ENCODE measurements around the gene TMEM114.

Gene TMEM114

DNA sequence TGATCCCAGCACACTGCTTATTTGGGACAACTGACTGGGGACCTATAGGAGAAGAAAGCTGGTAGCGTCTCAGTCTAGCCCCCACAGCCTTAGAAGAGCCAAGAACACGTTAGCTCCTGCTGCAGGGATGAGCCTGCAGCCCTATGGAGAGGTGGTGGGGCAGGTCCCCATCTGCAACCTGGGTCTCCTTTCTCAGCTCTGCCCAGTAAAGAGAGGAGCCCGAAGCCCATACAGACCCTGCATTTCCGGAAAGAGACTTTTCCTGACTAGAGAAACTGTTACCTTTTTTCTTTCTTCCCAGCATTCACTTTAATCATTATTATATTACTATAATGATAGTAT lies 32.0 kb upstream of the TMEM114 start:
- no peak for DNase-seq (ENCODE audit: low read depth)
- H3K4me3 ChIP-seq (ENCODE audit: low read length) = peak overlapping the region; percentile 100
- TF ChIP-seq, protein P1, sequence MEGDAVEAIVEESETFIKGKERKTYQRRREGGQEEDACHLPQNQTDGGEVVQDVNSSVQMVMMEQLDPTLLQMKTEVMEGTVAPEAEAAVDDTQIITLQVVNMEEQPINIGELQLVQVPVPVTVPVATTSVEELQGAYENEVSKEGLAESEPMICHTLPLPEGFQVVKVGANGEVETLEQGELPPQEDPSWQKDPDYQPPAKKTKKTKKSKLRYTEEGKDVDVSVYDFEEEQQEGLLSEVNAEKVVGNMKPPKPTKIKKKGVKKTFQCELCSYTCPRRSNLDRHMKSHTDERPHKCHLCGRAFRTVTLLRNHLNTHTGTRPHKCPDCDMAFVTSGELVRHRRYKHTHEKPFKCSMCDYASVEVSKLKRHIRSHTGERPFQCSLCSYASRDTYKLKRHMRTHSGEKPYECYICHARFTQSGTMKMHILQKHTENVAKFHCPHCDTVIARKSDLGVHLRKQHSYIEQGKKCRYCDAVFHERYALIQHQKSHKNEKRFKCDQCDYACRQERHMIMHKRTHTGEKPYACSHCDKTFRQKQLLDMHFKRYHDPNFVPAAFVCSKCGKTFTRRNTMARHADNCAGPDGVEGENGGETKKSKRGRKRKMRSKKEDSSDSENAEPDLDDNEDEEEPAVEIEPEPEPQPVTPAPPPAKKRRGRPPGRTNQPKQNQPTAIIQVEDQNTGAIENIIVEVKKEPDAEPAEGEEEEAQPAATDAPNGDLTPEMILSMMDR (conservative IDR thresholded peaks at IDR 0.05; ENCODE audit: low read depth, low read length) = no peak

DNA sequence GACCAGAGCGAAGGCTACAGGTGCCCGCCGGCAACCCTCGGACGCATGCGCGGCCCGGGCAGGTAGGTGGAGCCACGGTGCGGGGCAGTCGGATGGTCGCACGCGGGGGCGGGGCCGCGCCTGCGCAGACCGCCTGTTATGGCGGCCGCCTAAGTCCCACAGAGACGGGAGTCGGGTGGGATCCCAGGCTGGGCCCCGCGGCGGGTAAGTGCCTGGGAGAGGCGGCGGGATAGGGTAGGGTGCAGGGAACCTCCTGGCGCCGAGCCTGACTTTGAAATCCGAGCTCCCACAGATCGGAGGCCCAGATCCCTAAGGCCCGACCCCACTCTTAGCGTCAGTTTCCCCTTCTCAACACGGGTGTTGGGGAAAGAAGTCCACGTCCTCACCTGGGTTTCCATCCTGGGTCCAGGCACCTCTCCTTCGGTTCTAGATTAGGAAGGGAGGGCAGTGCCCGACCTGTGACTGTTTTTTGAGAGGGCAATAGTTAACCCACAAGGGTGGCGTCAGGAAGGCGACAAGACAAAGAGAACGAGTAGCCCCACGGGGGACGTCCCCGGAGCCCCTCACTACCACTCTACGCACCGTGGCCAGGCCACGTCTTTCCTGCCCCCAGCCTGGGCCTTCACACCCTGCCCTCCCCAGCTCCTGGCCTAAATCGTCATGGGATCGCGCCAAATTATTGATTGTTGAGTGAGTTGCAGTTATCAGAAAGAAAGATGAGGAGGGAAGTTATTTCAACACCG lies 31.4 kb upstream of the TMEM114 start, which contains the start of gene METTL22:
Gene METTL22, plus strand, starts transcription at position 127 of the 743 bp plus-strand sequence. CDS start 3,968 bp downstream, outside the sequence.
- peak within 1 kb of the TSS; percentile 100 for H3K4me3 ChIP-seq (ENCODE audit: low read length)
- TF ChIP-seq, protein P1 (conservative IDR thresholded peaks at IDR 0.05; ENCODE audit: low read depth, low read length) = no peak
- DNase-seq (ENCODE audit: low read depth) = peak; percentile 27

DNA sequence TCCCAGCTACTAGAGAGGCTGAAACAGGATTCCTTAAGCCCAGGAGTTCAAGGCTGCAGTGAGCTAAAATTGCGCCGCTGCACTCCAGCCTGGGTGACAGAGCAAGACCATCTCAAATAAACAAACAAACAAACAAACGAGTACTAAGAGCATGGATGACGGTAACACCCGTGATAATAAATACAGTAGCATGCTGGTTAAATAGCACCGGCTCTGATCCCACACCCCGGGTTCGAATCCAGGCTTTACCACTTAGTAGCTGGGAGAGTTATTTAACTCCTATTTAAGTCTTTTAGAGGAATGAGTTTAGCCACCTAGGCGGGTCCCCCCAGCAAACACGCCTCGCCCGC lies 30.9 kb upstream of the TMEM114 start:
- H3K4me3 ChIP-seq (ENCODE audit: low read length) = peak overlapping the region; percentile 100
- DNase-seq (ENCODE audit: low read depth) = no peak
- TF ChIP-seq, protein P1 (conservative IDR thresholded peaks at IDR 0.05; ENCODE audit: low read depth, low read length) = no peak

- TF ChIP-seq, protein P1 (conservative IDR thresholded peaks at IDR 0.05; ENCODE audit: low read depth, low read length) = no peak
- DNase-seq (ENCODE audit: low read depth) = no peak
- no peak overlapping the region for H3K4me3 ChIP-seq (ENCODE audit: low read length)
Measured at GRCh38 chr16:8620535-8620934, 30.2 kb upstream of the TMEM114 start.

DNA sequence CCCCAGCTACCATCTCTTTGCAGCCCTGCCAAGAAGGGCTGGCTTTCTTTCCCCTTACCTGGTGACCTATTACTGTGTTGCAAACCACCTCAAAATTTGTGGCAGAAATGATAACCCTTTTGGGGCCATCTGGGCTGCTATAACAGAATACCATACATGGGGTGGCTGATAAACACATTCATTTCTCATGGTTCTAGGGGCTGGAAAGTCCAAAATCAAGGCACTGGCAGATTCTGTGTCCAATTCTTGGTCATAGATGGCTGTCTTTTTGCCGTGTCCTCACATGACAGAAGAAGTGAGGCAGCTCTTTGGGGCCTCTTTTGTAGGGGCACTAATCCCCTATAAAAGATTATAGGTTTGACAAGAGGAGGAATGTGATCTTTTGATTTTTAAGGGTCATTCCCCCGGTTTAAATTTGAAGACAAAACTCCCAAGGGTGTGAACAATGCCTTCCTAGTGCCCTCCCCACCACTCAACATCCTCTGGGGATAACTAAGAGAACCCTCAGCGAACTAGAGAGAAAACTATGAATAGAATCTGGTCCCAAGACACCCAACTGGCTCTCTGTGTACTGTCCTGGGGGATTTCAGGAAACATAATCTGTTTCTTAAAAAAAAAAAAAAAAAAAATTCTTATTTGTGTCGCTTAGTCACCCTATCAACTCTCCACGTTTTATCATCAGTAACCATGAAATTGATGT lies 29.5 kb upstream of the TMEM114 start:
- DNase-seq (ENCODE audit: low read depth) = no peak
- TF ChIP-seq, protein P1 (conservative IDR thresholded peaks at IDR 0.05; ENCODE audit: low read depth, low read length) = no peak
- no peak overlapping the region for H3K4me3 ChIP-seq (ENCODE audit: low read length)

DNA sequence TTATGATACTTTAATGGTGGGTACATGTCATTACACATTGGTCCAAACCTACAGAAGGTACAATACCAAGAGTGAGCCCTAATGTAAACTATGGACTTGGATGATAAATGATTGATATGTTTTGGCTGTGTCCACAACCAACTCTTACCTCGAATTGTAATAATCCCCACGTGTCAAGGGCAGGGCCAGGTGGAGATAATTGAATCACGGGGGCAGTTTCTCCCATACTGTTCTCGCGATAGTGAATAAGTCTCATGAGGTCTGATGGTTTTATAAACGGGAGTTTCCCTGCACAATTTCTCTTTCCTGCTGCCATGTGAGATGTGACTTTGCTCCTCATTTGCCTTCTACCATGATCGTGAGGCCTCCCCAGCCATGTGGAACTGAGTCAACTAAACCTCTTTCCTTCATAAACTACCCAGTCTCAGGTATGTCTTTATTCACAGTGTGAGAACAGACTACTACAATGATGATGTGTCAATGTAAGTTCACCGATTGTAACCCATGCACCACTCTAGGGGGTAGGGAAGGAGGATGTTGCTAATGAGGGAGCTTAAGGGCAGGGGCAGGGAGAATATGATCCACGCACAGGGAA lies 24.2 kb upstream of the TMEM114 start:
- no peak overlapping the region for H3K4me3 ChIP-seq (ENCODE audit: low read length)
- no peak for DNase-seq (ENCODE audit: low read depth)
- TF ChIP-seq, protein P1 (conservative IDR thresholded peaks at IDR 0.05; ENCODE audit: low read depth, low read length) = no peak
